ENCODE results near the gene TP53BP2. TPM values are rescaled to one million over a fixed set of nuclear protein-coding genes. Genes with fewer than 3 reads are reported as not detected.

The TP53BP2 gene
- total RNA-seq, 1 experiment from 2014 or later, result 38.2 TPM

DNA sequence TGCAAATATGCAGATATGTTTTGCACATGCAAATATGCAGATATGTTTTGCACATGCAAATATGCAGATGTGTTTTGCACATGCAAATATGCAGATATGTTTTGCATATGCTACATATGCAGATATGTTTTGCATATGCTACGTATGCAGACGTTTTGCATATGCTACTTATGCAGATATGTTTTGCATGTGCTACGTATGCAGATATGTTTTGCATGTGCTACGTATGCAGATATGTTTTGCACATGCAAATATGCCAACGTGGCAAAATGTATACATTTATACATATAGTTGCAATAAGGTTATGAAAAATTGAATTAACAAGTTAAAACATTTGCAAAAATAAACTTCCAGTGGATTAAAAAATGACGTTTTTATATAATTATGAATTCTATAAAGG, 30.8 kb upstream of the TP53BP2 start:
- Histone ChIP-seq H3K27me3 (ENCODE audit: insufficient read depth, low read length) (no peaks in the 10 kb centered on the region), H4K20me1 (ENCODE audit: insufficient read depth) (no peaks in the 10 kb centered on the region), H3K9me2 (ENCODE audit: insufficient read depth) (no peaks in the 10 kb centered on the region), H3K4me1 (ENCODE audit: control insufficient read depth in 1 of 2, insufficient read depth in 2 of 2, low read length in 2 of 2) (no peaks in the 10 kb centered on the region), H3K79me2 (ENCODE audit: insufficient read depth, low read length) (no peaks in the 10 kb centered on the region), H3K9me3 (ENCODE audit: control insufficient read depth in 1 of 2, insufficient read depth in 1 of 2, low read depth in 1 of 2, low read length in 2 of 2) (no peaks in the 10 kb centered on the region), H3K4me3 (replicated peaks in 1 of 2; ENCODE audit: low read depth in 1 of 2, low read length in 2 of 2) (no peak overlapping the region), H3K36me3 (ENCODE audit: control insufficient read depth in 1 of 2, insufficient read depth in 2 of 2, low read length in 2 of 2) (no peaks in the 10 kb centered on the region), H2AFZ (ENCODE audit: low read depth, low read length, poor library complexity, severe bottlenecking) (no peak overlapping the region), H3K9ac (ENCODE audit: low read length) (no peak overlapping the region), H3K27ac (ENCODE audit: low read depth, low read length) (no peak overlapping the region), H3K4me2 (ENCODE audit: low read length) (no peak overlapping the region)
- no peak for DNase-seq (ENCODE audit: low read depth, low spot score)
- CTCF ChIA-PET, result no interaction called here
- intact Hi-C loops (cut with micrococcal nuclease), result no loop called here
- POLR2A ChIA-PET, result no interaction called here
- RAD21 ChIA-PET (ENCODE audit: low non-redundant PET in 1 of 2, low total read pairs in 2 of 2, uncharacterized antibody in 2 of 2, unreplicated experiment in 2 of 2), result no interaction called here
- TF ChIP-seq SP1 (IDR thresholded peaks at IDR 0.05; ENCODE audit: low read depth) (no peak), YY1 (IDR thresholded peaks at IDR 0.05; ENCODE audit: extremely low read depth, insufficient replicate concordance, low read depth, low read length) (no peak), ZFX (IDR thresholded peaks at IDR 0.05) (no peak), ZNF274 (IDR thresholded peaks at IDR 0.05; ENCODE audit: low read depth, low read length) (no peak), FOSL1 (IDR thresholded peaks at IDR 0.05; ENCODE audit: low read depth) (no peak)
- TF ChIP-seq, protein P1, sequence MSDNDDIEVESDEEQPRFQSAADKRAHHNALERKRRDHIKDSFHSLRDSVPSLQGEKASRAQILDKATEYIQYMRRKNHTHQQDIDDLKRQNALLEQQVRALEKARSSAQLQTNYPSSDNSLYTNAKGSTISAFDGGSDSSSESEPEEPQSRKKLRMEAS (IDR thresholded peaks at IDR 0.05), result no peak
- no TSS peak for BruUV-seq (replicated peaks)
- no peak for ATAC-seq

DNA sequence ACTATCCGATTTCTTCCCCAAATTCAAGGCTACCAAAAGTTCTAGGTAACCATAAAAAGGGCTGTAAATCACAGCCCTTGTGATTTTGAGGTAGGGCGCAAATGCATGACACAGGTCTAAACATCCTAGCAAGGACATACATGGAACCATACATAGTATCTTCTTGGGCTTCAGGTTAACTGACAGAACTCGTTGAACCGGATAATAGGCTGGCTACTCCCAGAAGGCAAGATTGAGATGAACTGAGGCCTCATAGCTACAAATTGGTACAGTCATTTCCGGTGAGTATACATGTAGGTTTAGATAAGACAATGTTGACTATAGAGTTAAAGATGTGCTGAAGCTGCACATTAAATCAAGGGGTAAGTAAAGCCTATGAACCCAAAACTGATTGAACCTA, 27.3 kb upstream of the TP53BP2 start:
- H3K9me2 ChIP-seq (ENCODE audit: insufficient read depth), result no peaks in the 10 kb centered on the region
- H3K4me2 ChIP-seq (ENCODE audit: low read length), result no peak overlapping the region
- DNase-seq (ENCODE audit: low read depth, low spot score) (no peak), ATAC-seq (no peak)
- H3K36me3 ChIP-seq (ENCODE audit: control insufficient read depth in 1 of 2, insufficient read depth in 2 of 2, low read length in 2 of 2), result no peaks in the 10 kb centered on the region
- H3K9me3 ChIP-seq (ENCODE audit: control insufficient read depth in 1 of 2, insufficient read depth in 1 of 2, low read depth in 1 of 2, low read length in 2 of 2), result no peaks in the 10 kb centered on the region
- H3K4me1 ChIP-seq (ENCODE audit: control insufficient read depth in 1 of 2, insufficient read depth in 2 of 2, low read length in 2 of 2), result no peaks in the 10 kb centered on the region
- no TSS peak for BruUV-seq (replicated peaks)
- no peaks in the 10 kb centered on the region for H4K20me1 ChIP-seq (ENCODE audit: insufficient read depth)
- intact Hi-C loops (cut with micrococcal nuclease), result no loop called here
- ChIA-PET POLR2A (no interaction called here), CTCF (no interaction called here), RAD21 (ENCODE audit: low non-redundant PET in 1 of 2, low total read pairs in 2 of 2, uncharacterized antibody in 2 of 2, unreplicated experiment in 2 of 2) (no interaction called here)
- H3K4me3 ChIP-seq (replicated peaks in 1 of 2; ENCODE audit: low read depth in 1 of 2, low read length in 2 of 2), result no peak overlapping the region
- no peak overlapping the region for H2AFZ ChIP-seq (ENCODE audit: low read depth, low read length, poor library complexity, severe bottlenecking)
- no peak overlapping the region for H3K9ac ChIP-seq (ENCODE audit: low read length)
- H3K27ac ChIP-seq (ENCODE audit: low read depth, low read length), result no peak overlapping the region
- no peaks in the 10 kb centered on the region for H3K79me2 ChIP-seq (ENCODE audit: insufficient read depth, low read length)
- no peaks in the 10 kb centered on the region for H3K27me3 ChIP-seq (ENCODE audit: insufficient read depth, low read length)
- TF ChIP-seq SP1 (IDR thresholded peaks at IDR 0.05; ENCODE audit: low read depth) (no peak), RAD21 (IDR thresholded peaks at IDR 0.05; ENCODE audit: low read depth) (no peak), CBX3 (IDR thresholded peaks at IDR 0.05; ENCODE audit: low read depth) (no peak), POLR2A (IDR thresholded peaks at IDR 0.05; ENCODE audit: borderline replicate concordance, extremely low read depth, insufficient read depth, insufficient read length) (no peak), CEBPB (IDR thresholded peaks at IDR 0.05; ENCODE audit: low read depth) (no peak), TCF7L2 (IDR thresholded peaks at IDR 0.05; ENCODE audit: borderline replicate concordance, extremely low read depth, insufficient read depth, insufficient read length) (no peak), ZNF274 (IDR thresholded peaks at IDR 0.05; ENCODE audit: low read depth, low read length) (no peak), EGR1 (IDR thresholded peaks at IDR 0.05; ENCODE audit: low read depth) (no peak), ZFX (IDR thresholded peaks at IDR 0.05) (no peak), EZH2 (IDR thresholded peaks at IDR 0.05) (no peak), SRF (IDR thresholded peaks at IDR 0.05; ENCODE audit: low read depth) (no peak), JUND (IDR thresholded peaks at IDR 0.05) (no peak), CTCF (IDR thresholded peaks at IDR 0.05 in 2 of 3, conservative IDR thresholded peaks at IDR 0.05 in 1 of 3; ENCODE audit: borderline replicate concordance in 1 of 3, insufficient read depth in 1 of 3, low read depth in 2 of 3, low read length in 2 of 3) (no peak)
- TF ChIP-seq, protein P2, sequence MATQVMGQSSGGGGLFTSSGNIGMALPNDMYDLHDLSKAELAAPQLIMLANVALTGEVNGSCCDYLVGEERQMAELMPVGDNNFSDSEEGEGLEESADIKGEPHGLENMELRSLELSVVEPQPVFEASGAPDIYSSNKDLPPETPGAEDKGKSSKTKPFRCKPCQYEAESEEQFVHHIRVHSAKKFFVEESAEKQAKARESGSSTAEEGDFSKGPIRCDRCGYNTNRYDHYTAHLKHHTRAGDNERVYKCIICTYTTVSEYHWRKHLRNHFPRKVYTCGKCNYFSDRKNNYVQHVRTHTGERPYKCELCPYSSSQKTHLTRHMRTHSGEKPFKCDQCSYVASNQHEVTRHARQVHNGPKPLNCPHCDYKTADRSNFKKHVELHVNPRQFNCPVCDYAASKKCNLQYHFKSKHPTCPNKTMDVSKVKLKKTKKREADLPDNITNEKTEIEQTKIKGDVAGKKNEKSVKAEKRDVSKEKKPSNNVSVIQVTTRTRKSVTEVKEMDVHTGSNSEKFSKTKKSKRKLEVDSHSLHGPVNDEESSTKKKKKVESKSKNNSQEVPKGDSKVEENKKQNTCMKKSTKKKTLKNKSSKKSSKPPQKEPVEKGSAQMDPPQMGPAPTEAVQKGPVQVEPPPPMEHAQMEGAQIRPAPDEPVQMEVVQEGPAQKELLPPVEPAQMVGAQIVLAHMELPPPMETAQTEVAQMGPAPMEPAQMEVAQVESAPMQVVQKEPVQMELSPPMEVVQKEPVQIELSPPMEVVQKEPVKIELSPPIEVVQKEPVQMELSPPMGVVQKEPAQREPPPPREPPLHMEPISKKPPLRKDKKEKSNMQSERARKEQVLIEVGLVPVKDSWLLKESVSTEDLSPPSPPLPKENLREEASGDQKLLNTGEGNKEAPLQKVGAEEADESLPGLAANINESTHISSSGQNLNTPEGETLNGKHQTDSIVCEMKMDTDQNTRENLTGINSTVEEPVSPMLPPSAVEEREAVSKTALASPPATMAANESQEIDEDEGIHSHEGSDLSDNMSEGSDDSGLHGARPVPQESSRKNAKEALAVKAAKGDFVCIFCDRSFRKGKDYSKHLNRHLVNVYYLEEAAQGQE (IDR thresholded peaks at IDR 0.05; ENCODE audit: low read depth), result no peak
- TF ChIP-seq, protein P1 (IDR thresholded peaks at IDR 0.05), result no peak

Measured in HCT116 (cell line).